ENCODE data around the gene NPTN. TPM values are rescaled to one million over a fixed set of nuclear protein-coding genes. Genes with fewer than 3 reads are reported as not detected.
A peak's percentile ranks its signal among the peaks of the same experiment; 100 is the strongest.

The NPTN gene
- polyA plus RNA-seq, 3 donors: 86.5 to 137 (median 88.0) TPM

GRCh38 chr15:73518180-73518862 is 114.9 kb downstream of the NPTN start:
- no peaks in the 10 kb centered on the region for H3K36me3 ChIP-seq (replicated peaks in 1 of 2; ENCODE audit: control insufficient read depth in 1 of 2, insufficient read depth in 2 of 2, low read length in 2 of 2)
- Mint-ChIP-seq H3K9me3 (peaks cover 3 to 26% (median 18%) of the 10 kb centered on the region in 7 donors), H3K27me3 (ENCODE audit: low read depth in 3 of 3) (peaks cover 0 to 2% (median 0%) of the 10 kb centered on the region in 3 donors), H3K27ac (no peak overlapping the region), H3K36me3 (no peaks in the 10 kb centered on the region), H3K4me3 (no peak overlapping the region), H3K4me1 (peaks cover 30% of the 10 kb centered on the region)
- no peaks in the 10 kb centered on the region for H3K79me2 ChIP-seq (ENCODE audit: insufficient read depth, low read length)
- no peak overlapping the region for H3K27ac ChIP-seq (ENCODE audit: low read depth in 1 of 2, low read length in 2 of 2)
- 89% methylated on average over 1 of the region's 3 CpGs for WGBS (ENCODE audit: insufficient coverage)
- H3K9me3 ChIP-seq (replicated peaks in 1 of 2; ENCODE audit: control insufficient read depth in 1 of 2, insufficient read depth in 1 of 2, low read length in 2 of 2): peaks cover 0 to 10% of the 10 kb centered on the region in 2 donors
- no peak for TF ChIP-seq CTCF (IDR thresholded peaks at IDR 0.05)
- no peak overlapping the region for H3K9ac ChIP-seq (ENCODE audit: insufficient read depth, low read length, poor library complexity, severe bottlenecking)
- H3K4me2 ChIP-seq (replicated peaks; ENCODE audit: extremely low read depth, low read length, poor library complexity, severe bottlenecking): peak overlapping the region; percentile 9
- H3K4me1 ChIP-seq (ENCODE audit: control insufficient read depth in 1 of 2, insufficient read depth in 2 of 2, low read length in 2 of 2): peaks cover 25 to 29% of the 10 kb centered on the region in 2 donors
- no peaks in the 10 kb centered on the region for H4K20me1 ChIP-seq (ENCODE audit: insufficient read depth, low read length)
- no peak for DNase-seq
- H3K27me3 ChIP-seq (ENCODE audit: control insufficient read depth in 2 of 2, insufficient read depth in 2 of 2, low read length in 2 of 2): no peaks in the 10 kb centered on the region
- no peak overlapping the region for H3K4me3 ChIP-seq (replicated peaks in 1 of 3; ENCODE audit: low read depth in 2 of 3, low read length in 3 of 3)
- no peak overlapping the region for H2AFZ ChIP-seq (ENCODE audit: insufficient read depth, low read depth, low read length, poor library complexity, severe bottlenecking)
- intact Hi-C loops (cut with micrococcal nuclease): no loop called here

- no peak overlapping the region for H3K9ac ChIP-seq (ENCODE audit: insufficient read depth, low read length, poor library complexity, severe bottlenecking)
- Mint-ChIP-seq H3K4me1 (peaks cover 30% of the 10 kb centered on the region), H3K27ac (peak overlapping the region in 1 of 7 donors; percentile 40), H3K9me3 (peaks cover 3 to 22% (median 18%) of the 10 kb centered on the region in 7 donors), H3K27me3 (ENCODE audit: low read depth in 3 of 3) (no peaks in the 10 kb centered on the region), H3K36me3 (no peaks in the 10 kb centered on the region), H3K4me3 (peak overlapping the region in 1 of 2 donors; percentile 57)
- no peaks in the 10 kb centered on the region for H4K20me1 ChIP-seq (ENCODE audit: insufficient read depth, low read length)
- no peak overlapping the region for H2AFZ ChIP-seq (ENCODE audit: insufficient read depth, low read depth, low read length, poor library complexity, severe bottlenecking)
- H3K79me2 ChIP-seq (ENCODE audit: insufficient read depth, low read length): no peaks in the 10 kb centered on the region
- 80% methylated on average over 1 of the region's 2 CpGs for WGBS (ENCODE audit: insufficient coverage)
- intact Hi-C loops (cut with micrococcal nuclease): no loop called here
- H3K27ac ChIP-seq (ENCODE audit: low read depth in 1 of 2, low read length in 2 of 2): no peak overlapping the region
- no peak for TF ChIP-seq CTCF (IDR thresholded peaks at IDR 0.05)
- H3K9me3 ChIP-seq (replicated peaks in 1 of 2; ENCODE audit: control insufficient read depth in 1 of 2, insufficient read depth in 1 of 2, low read length in 2 of 2): peaks cover 0 to 10% of the 10 kb centered on the region in 2 donors
- peaks cover 25 to 29% of the 10 kb centered on the region in 2 donors for H3K4me1 ChIP-seq (ENCODE audit: control insufficient read depth in 1 of 2, insufficient read depth in 2 of 2, low read length in 2 of 2)
- peak overlapping the region; percentile 9 for H3K4me2 ChIP-seq (replicated peaks; ENCODE audit: extremely low read depth, low read length, poor library complexity, severe bottlenecking)
- H3K27me3 ChIP-seq (ENCODE audit: control insufficient read depth in 2 of 2, insufficient read depth in 2 of 2, low read length in 2 of 2): no peaks in the 10 kb centered on the region
- no peaks in the 10 kb centered on the region for H3K36me3 ChIP-seq (replicated peaks in 1 of 2; ENCODE audit: control insufficient read depth in 1 of 2, insufficient read depth in 2 of 2, low read length in 2 of 2)
- DNase-seq: no peak
- H3K4me3 ChIP-seq (replicated peaks in 1 of 3; ENCODE audit: low read depth in 2 of 3, low read length in 3 of 3): no peak overlapping the region
Observed at GRCh38 chr15:73517566-73517965, 115.6 kb downstream of the NPTN start.

Measured in CD14-positive monocyte (primary cell).